GM21528 (cell line): ENCODE measurements around the gene GOT2.
"Not testable (repeated sequence)": the region's sequence is repeated elsewhere in the genome, so short reads cannot be mapped to it uniquely, and the experiment has no call there.

Experiments
- ATAC-seq: cut with Tn5 transposase; IDR thresholded peaks from one replicate; pipeline ENCODE4 v1.9.1; 2021; ENCODE audit warnings: mild to moderate bottlenecking, moderate library complexity; ENCODE audit not compliant: unreplicated experiment, low FRiP score

GOT2 gene

GRCh38 chr16:58727028-58727781, 6.9 kb downstream of the GOT2 start:
- no peak for ATAC-seq

GRCh38 chr16:58723109-58723508, 11.0 kb downstream of the GOT2 start:
- no peak for ATAC-seq

GRCh38 chr16:58717994-58718393, 16.1 kb downstream of the GOT2 start:
- no peak for ATAC-seq

GRCh38 chr16:58716468-58716867, 17.6 kb downstream of the GOT2 start:
- no peak for ATAC-seq

GRCh38 chr16:58713742-58714141, 20.4 kb downstream of the GOT2 start:
- no peak for ATAC-seq

GRCh38 chr16:58709333-58709732, 24.8 kb downstream of the GOT2 start:
- ATAC-seq, result no peak

- no peak for ATAC-seq
These were observed 35.0 kb downstream of the GOT2 start for GRCh38 chr16:58699151-58699550.

- no peak for ATAC-seq
These were observed 38.7 kb downstream of the GOT2 start for GRCh38 chr16:58695368-58695767.

- no peak for ATAC-seq
These were observed 41.7 kb downstream of the GOT2 start for GRCh38 chr16:58692450-58692849.

GRCh38 chr16:58686985-58687706, 47.0 kb downstream of the GOT2 start:
- not testable (repeated sequence) for ATAC-seq

GRCh38 chr16:58685084-58685449, 49.0 kb downstream of the GOT2 start:
- no peak for ATAC-seq

- ATAC-seq, result peak; percentile 98
These were observed 49.6 kb downstream of the GOT2 start, which contains the start of gene SLC38A7 for GRCh38 chr16:58684354-58685083. TSS of gene SLC38A7 (minus strand) at chr16:58684770. CDS start at chr16:58680126, 4,644 bp downstream.

GRCh38 chr16:58684001-58684353, 50.1 kb downstream of the GOT2 start:
- peak; percentile 23 for ATAC-seq

- ATAC-seq, result no peak
These were observed 54.4 kb downstream of the GOT2 start for GRCh38 chr16:58679763-58680162.

- ATAC-seq, result no peak
These were observed 55.4 kb downstream of the GOT2 start for GRCh38 chr16:58678716-58679115.

GRCh38 chr16:58678269-58678668, 55.8 kb downstream of the GOT2 start:
- no peak for ATAC-seq

GRCh38 chr16:58670946-58671583, 63.1 kb downstream of the GOT2 start:
- no peak for ATAC-seq

- ATAC-seq, result no peak
These were observed 63.9 kb downstream of the GOT2 start for GRCh38 chr16:58670177-58670576.

- ATAC-seq, result no peak
These were observed 68.9 kb downstream of the GOT2 start for GRCh38 chr16:58665200-58665599.

- peak; percentile 89 for ATAC-seq
These were observed 72.8 kb downstream of the GOT2 start for GRCh38 chr16:58661199-58661830.
